ENCODE data around the gene CFAP58.

CFAP58 gene

GRCh38 chr10:104406715-104407650 lies 53.4 kb downstream of the CFAP58 start:
- Histone ChIP-seq H3K4me2 (ENCODE audit: low read length) (no peak overlapping the region), H3K36me3 (ENCODE audit: control insufficient read depth, insufficient read depth, low read length) (no peaks in the 10 kb centered on the region), H2AK5ac (ENCODE audit: low read length) (no peak overlapping the region), H3K27ac (ENCODE audit: low read depth, low read length) (no peak overlapping the region), H2BK15ac (replicated peaks; ENCODE audit: low read depth) (no peak overlapping the region), H3K9ac (ENCODE audit: low read length) (no peak overlapping the region), H4K5ac (ENCODE audit: low read length) (no peak overlapping the region), H2BK120ac (ENCODE audit: low read depth, low read length) (no peak overlapping the region), H3K56ac (ENCODE audit: low read length) (no peak overlapping the region), H3K23ac (ENCODE audit: low read length) (no peak overlapping the region), H3K18ac (ENCODE audit: low read length) (no peak overlapping the region), H3K4me1 (ENCODE audit: control insufficient read depth, low read depth, low read length) (no peaks in the 10 kb centered on the region), H3K27me3 (ENCODE audit: insufficient read depth, low read length, poor library complexity) (no peaks in the 10 kb centered on the region), H2BK5ac (ENCODE audit: low read length) (no peak overlapping the region), H3K4ac (ENCODE audit: low read depth, low read length) (no peak overlapping the region), H4K8ac (ENCODE audit: low read depth, low read length) (no peak overlapping the region), H3K4me3 (ENCODE audit: low read length) (no peak overlapping the region), H3K79me1 (ENCODE audit: low read length) (no peaks in the 10 kb centered on the region), H3K79me2 (ENCODE audit: control insufficient read depth, insufficient read depth, low read length) (no peaks in the 10 kb centered on the region)
- peak; percentile 54 for DNase-seq
- WGBS (ENCODE audit: extremely low coverage, insufficient coverage, low lambda C conversion rate): no CpG with 5 or more reads among the region's 7 CpGs

GRCh38 chr10:104413528-104413927 lies 59.9 kb downstream of the CFAP58 start:
- no CpG with 5 or more reads among the region's 1 CpG for WGBS (ENCODE audit: extremely low coverage, insufficient coverage, low lambda C conversion rate)

GRCh38 chr10:104415526-104416165 lies 62.0 kb downstream of the CFAP58 start:
- Histone ChIP-seq H3K4ac (ENCODE audit: low read depth, low read length) (no peak overlapping the region), H3K9ac (ENCODE audit: low read length) (no peak overlapping the region), H3K4me2 (ENCODE audit: low read length) (no peak overlapping the region), H3K56ac (ENCODE audit: low read length) (peak overlapping the region; percentile 49), H3K79me2 (ENCODE audit: control insufficient read depth, insufficient read depth, low read length) (no peaks in the 10 kb centered on the region), H3K36me3 (ENCODE audit: control insufficient read depth, insufficient read depth, low read length) (no peaks in the 10 kb centered on the region), H3K27ac (ENCODE audit: low read depth, low read length) (no peak overlapping the region), H3K79me1 (ENCODE audit: low read length) (no peaks in the 10 kb centered on the region), H3K4me3 (ENCODE audit: low read length) (no peak overlapping the region), H3K27me3 (ENCODE audit: insufficient read depth, low read length, poor library complexity) (no peaks in the 10 kb centered on the region), H4K5ac (ENCODE audit: low read length) (no peak overlapping the region), H3K23ac (ENCODE audit: low read length) (no peak overlapping the region), H2BK15ac (replicated peaks; ENCODE audit: low read depth) (no peak overlapping the region), H3K4me1 (ENCODE audit: control insufficient read depth, low read depth, low read length) (peaks cover 3% of the 10 kb centered on the region), H4K8ac (ENCODE audit: low read depth, low read length) (no peak overlapping the region), H2BK5ac (ENCODE audit: low read length) (no peak overlapping the region), H2BK120ac (ENCODE audit: low read depth, low read length) (no peak overlapping the region), H3K18ac (ENCODE audit: low read length) (no peak overlapping the region), H2AK5ac (ENCODE audit: low read length) (peak overlapping the region; percentile 82)
- no CpG with 5 or more reads among the region's 7 CpGs for WGBS (ENCODE audit: extremely low coverage, insufficient coverage, low lambda C conversion rate)
- DNase-seq: no peak

More at GRCh38 chr10:104413528-104413927, 59.9 kb downstream of the CFAP58 start:
- no peak overlapping the region for H3K27ac ChIP-seq (ENCODE audit: low read depth, low read length)
- no peak overlapping the region for H3K4me3 ChIP-seq (ENCODE audit: low read length)
- H3K79me1 ChIP-seq (ENCODE audit: low read length): no peaks in the 10 kb centered on the region
- no peak overlapping the region for H4K8ac ChIP-seq (ENCODE audit: low read depth, low read length)
- H2BK15ac ChIP-seq (replicated peaks; ENCODE audit: low read depth): no peak overlapping the region
- no peak overlapping the region for H3K4me2 ChIP-seq (ENCODE audit: low read length)
- H2BK120ac ChIP-seq (ENCODE audit: low read depth, low read length): no peak overlapping the region
- H3K4me1 ChIP-seq (ENCODE audit: control insufficient read depth, low read depth, low read length): peaks cover 3% of the 10 kb centered on the region
- no peak overlapping the region for H3K9ac ChIP-seq (ENCODE audit: low read length)
- no peak overlapping the region for H4K5ac ChIP-seq (ENCODE audit: low read length)
- DNase-seq: no peak
- no peak overlapping the region for H2BK5ac ChIP-seq (ENCODE audit: low read length)
- H2AK5ac ChIP-seq (ENCODE audit: low read length): no peak overlapping the region
- H3K79me2 ChIP-seq (ENCODE audit: control insufficient read depth, insufficient read depth, low read length): no peaks in the 10 kb centered on the region
- no peak overlapping the region for H3K23ac ChIP-seq (ENCODE audit: low read length)
- H3K36me3 ChIP-seq (ENCODE audit: control insufficient read depth, insufficient read depth, low read length): no peaks in the 10 kb centered on the region
- H3K18ac ChIP-seq (ENCODE audit: low read length): no peak overlapping the region
- H3K56ac ChIP-seq (ENCODE audit: low read length): no peak overlapping the region
- H3K4ac ChIP-seq (ENCODE audit: low read depth, low read length): no peak overlapping the region
- no peaks in the 10 kb centered on the region for H3K27me3 ChIP-seq (ENCODE audit: insufficient read depth, low read length, poor library complexity)

- Histone ChIP-seq H3K27ac (ENCODE audit: low read depth, low read length) (no peak overlapping the region), H2BK15ac (replicated peaks; ENCODE audit: low read depth) (no peak overlapping the region), H2BK120ac (ENCODE audit: low read depth, low read length) (no peak overlapping the region), H3K18ac (ENCODE audit: low read length) (no peak overlapping the region), H4K8ac (ENCODE audit: low read depth, low read length) (no peak overlapping the region), H3K9ac (ENCODE audit: low read length) (no peak overlapping the region), H3K56ac (ENCODE audit: low read length) (no peak overlapping the region), H3K4me3 (ENCODE audit: low read length) (no peak overlapping the region), H2BK5ac (ENCODE audit: low read length) (no peak overlapping the region), H3K4me2 (ENCODE audit: low read length) (no peak overlapping the region), H3K23ac (ENCODE audit: low read length) (no peak overlapping the region), H3K4me1 (ENCODE audit: control insufficient read depth, low read depth, low read length) (peaks cover 3% of the 10 kb centered on the region), H3K27me3 (ENCODE audit: insufficient read depth, low read length, poor library complexity) (no peaks in the 10 kb centered on the region), H2AK5ac (ENCODE audit: low read length) (no peak overlapping the region), H4K5ac (ENCODE audit: low read length) (no peak overlapping the region), H3K79me1 (ENCODE audit: low read length) (no peaks in the 10 kb centered on the region), H3K36me3 (ENCODE audit: control insufficient read depth, insufficient read depth, low read length) (no peaks in the 10 kb centered on the region), H3K79me2 (ENCODE audit: control insufficient read depth, insufficient read depth, low read length) (no peaks in the 10 kb centered on the region), H3K4ac (ENCODE audit: low read depth, low read length) (no peak overlapping the region)
- WGBS (ENCODE audit: extremely low coverage, insufficient coverage, low lambda C conversion rate): no CpG with 5 or more reads among the region's 1 CpG
- DNase-seq: peak; percentile 47
Measured at GRCh38 chr10:104416851-104417250, 63.2 kb downstream of the CFAP58 start.

- no peak overlapping the region for H4K5ac ChIP-seq (ENCODE audit: low read length)
- H4K8ac ChIP-seq (ENCODE audit: low read depth, low read length): no peak overlapping the region
- H3K9ac ChIP-seq (ENCODE audit: low read length): no peak overlapping the region
- no peak overlapping the region for H2BK120ac ChIP-seq (ENCODE audit: low read depth, low read length)
- no peaks in the 10 kb centered on the region for H3K79me2 ChIP-seq (ENCODE audit: control insufficient read depth, insufficient read depth, low read length)
- H3K27me3 ChIP-seq (ENCODE audit: insufficient read depth, low read length, poor library complexity): no peaks in the 10 kb centered on the region
- H3K4me3 ChIP-seq (ENCODE audit: low read length): no peak overlapping the region
- no peak overlapping the region for H2BK5ac ChIP-seq (ENCODE audit: low read length)
- no peak overlapping the region for H2BK15ac ChIP-seq (replicated peaks; ENCODE audit: low read depth)
- no peak overlapping the region for H3K23ac ChIP-seq (ENCODE audit: low read length)
- no peak overlapping the region for H3K27ac ChIP-seq (ENCODE audit: low read depth, low read length)
- no peak overlapping the region for H3K18ac ChIP-seq (ENCODE audit: low read length)
- H3K4ac ChIP-seq (ENCODE audit: low read depth, low read length): no peak overlapping the region
- no peak overlapping the region for H2AK5ac ChIP-seq (ENCODE audit: low read length)
- no peaks in the 10 kb centered on the region for H3K79me1 ChIP-seq (ENCODE audit: low read length)
- no peak overlapping the region for H3K56ac ChIP-seq (ENCODE audit: low read length)
- no CpG with 5 or more reads among the region's 6 CpGs for WGBS (ENCODE audit: extremely low coverage, insufficient coverage, low lambda C conversion rate)
- H3K4me2 ChIP-seq (ENCODE audit: low read length): no peak overlapping the region
- no peaks in the 10 kb centered on the region for H3K36me3 ChIP-seq (ENCODE audit: control insufficient read depth, insufficient read depth, low read length)
- H3K4me1 ChIP-seq (ENCODE audit: control insufficient read depth, low read depth, low read length): peaks cover 3% of the 10 kb centered on the region
- DNase-seq: no peak
Measured at GRCh38 chr10:104417637-104418292, 64.1 kb downstream of the CFAP58 start.

All from mesendoderm (in vitro differentiated cells).